ENCODE results near the gene SYNE3.

- TF ChIP-seq HDAC2 (IDR thresholded peaks at IDR 0.05; ENCODE audit: borderline replicate concordance in 1 of 2, low read depth in 2 of 2, low read length in 2 of 2) = no peak
- TF ChIP-seq CTCF (IDR thresholded peaks at IDR 0.05; ENCODE audit: control extremely low read depth in 1 of 3, insufficient read depth in 1 of 3, low read depth in 1 of 3, low read length in 3 of 3) = no peak
- TF ChIP-seq ZNF274 (IDR thresholded peaks at IDR 0.05; ENCODE audit: borderline replicate concordance, extremely low read depth, low read length) = no peak
- TF ChIP-seq FOSL1 (IDR thresholded peaks at IDR 0.05; ENCODE audit: insufficient read depth, low read depth, low read length) = no peak
- TF ChIP-seq CHD2 (IDR thresholded peaks at IDR 0.05; ENCODE audit: low read length) = no peak
- TF ChIP-seq KDM4A (IDR thresholded peaks at IDR 0.05; ENCODE audit: low read depth, low read length, severe bottlenecking) = no peak
- TF ChIP-seq JUN (IDR thresholded peaks at IDR 0.05; ENCODE audit: low read depth, low read length) = no peak
- TF ChIP-seq CHD1 (IDR thresholded peaks at IDR 0.05; ENCODE audit: low read depth, low read length) = no peak
- no peak for TF ChIP-seq EZH2 (IDR thresholded peaks at IDR 0.05; ENCODE audit: low read depth, low read length, severe bottlenecking)
- TF ChIP-seq SAP30 (IDR thresholded peaks at IDR 0.05; ENCODE audit: insufficient read depth, insufficient replicate concordance, low read length) = no peak
- TF ChIP-seq CEBPB (IDR thresholded peaks at IDR 0.05; ENCODE audit: low read depth, low read length) = no peak
Observed at GRCh38 chr14:95564060-95564459, 47.6 kb upstream of the SYNE3 start.

Measured in H1 (cell line).